ENCODE measurements around the gene ADK.
"Not testable (repeated sequence)": the region's sequence is repeated elsewhere in the genome, so short reads cannot be mapped to it uniquely, and the experiment has no call there.

ADK gene

GRCh38 chr10:74213571-74214162, 62.6 kb downstream of the ADK start:
- peak; percentile 70 for TF ChIP-seq CTCF (conservative IDR thresholded peaks at IDR 0.05; ENCODE audit: low read length)
- DNase-seq (ENCODE audit: low read depth): peak; percentile 65
- no peak overlapping the region for H3K4me3 ChIP-seq (ENCODE audit: low read length)

- DNase-seq (ENCODE audit: low read depth); H3K4me3 ChIP-seq (ENCODE audit: low read length): not testable (repeated sequence)
Observed at GRCh38 chr10:74217110-74217509, 66.1 kb downstream of the ADK start.

GRCh38 chr10:74222467-74222866, 71.4 kb downstream of the ADK start:
- DNase-seq (ENCODE audit: low read depth); H3K4me3 ChIP-seq (ENCODE audit: low read length): not testable (repeated sequence)

GRCh38 chr10:74223755-74224529, 72.9 kb downstream of the ADK start:
- TF ChIP-seq CTCF (conservative IDR thresholded peaks at IDR 0.05; ENCODE audit: low read length): no peak
- no peak overlapping the region for H3K4me3 ChIP-seq (ENCODE audit: low read length)
- peak; percentile 66 for DNase-seq (ENCODE audit: low read depth)

GRCh38 chr10:74227697-74228424, 76.8 kb downstream of the ADK start:
- no peak for TF ChIP-seq CTCF (conservative IDR thresholded peaks at IDR 0.05; ENCODE audit: low read length)
- no peak overlapping the region for H3K4me3 ChIP-seq (ENCODE audit: low read length)
- DNase-seq (ENCODE audit: low read depth): peak; percentile 55

- DNase-seq (ENCODE audit: low read depth): no peak
- no peak for TF ChIP-seq CTCF (conservative IDR thresholded peaks at IDR 0.05; ENCODE audit: low read length)
- no peak overlapping the region for H3K4me3 ChIP-seq (ENCODE audit: low read length)
Observed at GRCh38 chr10:74231375-74231774, 80.4 kb downstream of the ADK start.

- DNase-seq (ENCODE audit: low read depth): no peak
- H3K4me3 ChIP-seq (ENCODE audit: low read length): no peak overlapping the region
- TF ChIP-seq CTCF (conservative IDR thresholded peaks at IDR 0.05; ENCODE audit: low read length): no peak
Observed at GRCh38 chr10:74233281-74233680, 82.3 kb downstream of the ADK start.

- no peak overlapping the region for H3K4me3 ChIP-seq (ENCODE audit: low read length)
- peak; percentile 63 for TF ChIP-seq CTCF (conservative IDR thresholded peaks at IDR 0.05; ENCODE audit: low read length)
- DNase-seq (ENCODE audit: low read depth): peak; percentile 21
Observed at GRCh38 chr10:74234569-74234968, 83.5 kb downstream of the ADK start.

All from AG10803 (cell line).